NT2/D1 (cell line): Measurements from ENCODE around the gene CEMIP.

ENCODE experiments used
- DNase-seq: peaks from one replicate; pipeline ENCODE4 v3.0.0-alpha.2; 2011; ENCODE audit warnings: low read depth, low spot score
- H3K27me3 ChIP-seq: 2 replicates; pipeline ENCODE4 v1.6.0; 2011; ENCODE audit warnings: mild to moderate bottlenecking; ENCODE audit not compliant: insufficient read length, insufficient read depth
- H3K36me3 ChIP-seq: 2 replicates; pipeline ENCODE4 v1.6.1; 2011; ENCODE audit warnings: mild to moderate bottlenecking, low read length, mixed read lengths; ENCODE audit not compliant: insufficient read depth, insufficient read length
- H3K4me1 ChIP-seq: 2 replicates; pipeline ENCODE4 v1.5.1; 2011; ENCODE audit not compliant: insufficient read depth, insufficient read length
- H3K4me3 ChIP-seq: 2 replicates; pipeline ENCODE4 v1.5.1; 2011; ENCODE audit warnings: low read depth; ENCODE audit not compliant: insufficient read length
- H3K9ac ChIP-seq: 2 replicates; pipeline ENCODE4 v1.6.0; 2011; ENCODE audit warnings: low read depth; ENCODE audit not compliant: insufficient read length
- H3K9me3 ChIP-seq: 2 replicates; pipeline ENCODE4 v1.5.1; 2011; ENCODE audit warnings: mild to moderate bottlenecking, low read length; ENCODE audit not compliant: insufficient read depth
- SUZ12 ChIP-seq: IDR thresholded peaks from 2 replicates; pipeline ENCODE4 v1.6.1; 2011; ENCODE audit not compliant: insufficient read length, insufficient read depth; ENCODE audit errors: extremely low read depth
- YY1 ChIP-seq: IDR thresholded peaks from 2 replicates; pipeline ENCODE4 v1.6.1; 2011; ENCODE audit not compliant: insufficient read length, insufficient read depth
- ZNF274 ChIP-seq: IDR thresholded peaks from 2 replicates; pipeline ENCODE4 v1.6.1; 2011; ENCODE audit warnings: mild to moderate bottlenecking, low read depth, low read length

The CEMIP gene

DNA sequence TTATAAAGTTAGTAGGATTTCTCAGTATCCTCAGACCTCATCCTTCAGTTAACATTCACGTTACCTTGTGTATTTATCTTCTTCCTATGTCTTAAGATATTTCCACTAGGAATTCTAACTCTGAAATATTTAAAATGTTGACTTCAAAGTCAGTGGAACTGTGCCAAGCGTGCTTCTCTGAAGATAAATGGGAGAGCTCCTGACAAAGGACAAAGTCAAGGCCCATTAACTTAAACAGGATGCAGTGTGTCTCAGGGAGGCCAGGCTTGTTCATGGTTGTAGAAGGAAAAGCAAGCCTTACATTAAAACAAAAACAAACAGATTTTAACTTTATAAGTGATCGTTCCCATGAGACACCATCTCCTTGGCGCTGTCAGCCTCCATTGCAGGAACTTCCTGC, 42.6 kb upstream of the CEMIP start:
- no peaks in the 10 kb centered on the region for H3K9me3 ChIP-seq
- no peaks in the 10 kb centered on the region for H3K27me3 ChIP-seq
- H3K9ac ChIP-seq, result no peak overlapping the region
- H3K4me3 ChIP-seq, result no peak overlapping the region
- DNase-seq, result no peak
- TF ChIP-seq ZNF274 (no peak), SUZ12 (no peak), YY1 (no peak)
- H3K4me1 ChIP-seq, result peaks cover 5% of the 10 kb centered on the region
- no peaks in the 10 kb centered on the region for H3K36me3 ChIP-seq

DNA sequence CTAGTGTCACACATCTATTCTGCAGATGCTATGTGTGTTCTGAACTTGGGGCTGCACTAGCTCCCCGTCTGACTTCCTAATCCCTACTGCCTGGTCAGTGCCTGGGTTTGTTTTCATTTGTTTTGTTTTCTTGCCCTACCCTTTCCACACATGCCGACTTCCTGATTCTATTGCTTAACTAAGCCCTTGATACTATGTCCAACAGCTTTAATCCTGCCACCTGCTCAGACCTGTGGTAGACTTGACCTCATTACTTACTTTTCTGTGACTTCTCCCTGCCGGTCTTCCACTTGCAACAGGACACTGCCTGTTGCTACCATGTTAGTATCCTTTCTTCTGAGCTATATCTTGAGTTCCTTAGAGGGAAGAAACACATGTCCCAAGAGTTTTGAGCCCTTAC, 39.3 kb upstream of the CEMIP start:
- Histone ChIP-seq H3K4me1 (no peaks in the 10 kb centered on the region), H3K27me3 (no peaks in the 10 kb centered on the region), H3K9me3 (no peaks in the 10 kb centered on the region), H3K9ac (no peak overlapping the region), H3K36me3 (no peaks in the 10 kb centered on the region), H3K4me3 (no peak overlapping the region)
- no peak for DNase-seq
- TF ChIP-seq ZNF274 (no peak), SUZ12 (no peak), YY1 (no peak)

DNA sequence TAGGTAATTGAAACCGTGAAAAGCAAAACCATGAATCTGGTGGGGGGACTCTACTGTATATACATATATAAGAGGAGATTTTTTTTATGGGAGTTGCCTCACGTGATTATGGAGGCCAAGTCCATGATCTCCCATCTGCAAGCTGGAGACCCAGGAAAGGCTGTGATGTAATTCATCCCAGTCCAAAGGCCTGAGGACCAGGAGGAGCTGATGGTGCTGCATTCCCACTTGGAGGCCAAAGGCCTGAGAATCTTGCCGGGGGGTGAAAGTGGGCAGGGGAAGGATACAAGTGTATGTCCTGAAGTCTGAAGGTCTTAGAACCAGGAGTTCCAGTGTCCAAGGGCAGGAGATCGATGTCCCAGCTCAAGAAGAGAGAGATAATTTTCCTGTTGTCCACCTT, 37.1 kb upstream of the CEMIP start:
- no peaks in the 10 kb centered on the region for H3K27me3 ChIP-seq
- no peak overlapping the region for H3K4me3 ChIP-seq
- TF ChIP-seq ZNF274 (no peak), YY1 (no peak), SUZ12 (no peak)
- DNase-seq, result no peak
- H3K36me3 ChIP-seq, result no peaks in the 10 kb centered on the region
- H3K9me3 ChIP-seq, result no peaks in the 10 kb centered on the region
- H3K4me1 ChIP-seq, result no peaks in the 10 kb centered on the region
- no peak overlapping the region for H3K9ac ChIP-seq

DNA sequence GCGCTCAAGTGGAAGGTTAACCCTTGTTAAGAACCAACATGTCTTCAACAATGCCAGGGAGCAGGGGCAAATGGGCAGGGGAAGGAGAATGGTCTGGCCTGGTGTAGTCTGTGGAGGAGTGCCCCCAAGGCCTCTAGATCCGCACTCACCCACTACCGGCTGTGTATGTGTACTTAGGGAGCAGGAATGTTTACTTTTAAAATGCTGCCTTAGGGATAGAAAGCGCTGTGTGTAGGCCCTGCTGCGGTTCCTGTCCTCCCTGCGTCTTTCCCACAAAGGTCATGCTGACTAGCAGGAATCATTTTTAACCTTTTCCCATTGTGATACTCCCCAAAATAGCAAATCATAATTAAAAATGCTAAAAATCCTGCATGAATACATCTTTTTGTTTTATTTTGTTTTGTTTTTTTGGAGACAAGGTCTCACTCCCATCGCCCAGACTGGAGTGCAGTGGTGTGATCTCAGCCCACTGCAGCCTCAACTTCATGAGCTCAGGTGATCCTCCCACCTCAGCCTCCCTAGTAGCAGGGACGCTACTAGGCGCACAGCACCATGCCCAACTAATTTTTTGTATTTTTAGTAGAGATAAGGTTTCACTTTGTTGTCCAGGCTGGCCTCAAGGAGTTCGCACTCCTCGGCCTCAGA, 35.9 kb upstream of the CEMIP start:
- H3K4me1 ChIP-seq, result no peaks in the 10 kb centered on the region
- TF ChIP-seq YY1 (no peak), ZNF274 (no peak), SUZ12 (no peak)

DNA sequence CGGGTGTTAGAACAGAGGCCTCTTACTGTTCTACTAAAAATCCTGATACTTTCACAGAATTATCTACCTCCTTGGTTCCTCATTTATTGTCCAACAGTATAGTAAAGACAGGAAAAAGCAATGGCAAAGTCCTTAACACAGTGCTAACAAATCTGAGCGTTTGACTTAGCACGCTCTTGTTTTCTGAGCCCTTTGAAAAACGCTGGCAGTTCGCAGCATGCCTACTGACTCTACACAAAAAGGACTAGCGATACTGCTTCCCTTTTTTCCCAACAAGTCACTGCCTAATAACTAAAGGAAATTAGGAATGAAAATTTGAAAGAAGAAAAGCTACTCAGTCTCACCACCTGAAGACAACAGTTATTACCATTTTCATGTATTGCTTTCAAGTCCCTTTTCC, 34.8 kb upstream of the CEMIP start:
- TF ChIP-seq ZNF274 (no peak), SUZ12 (no peak), YY1 (no peak)
- Histone ChIP-seq H3K36me3 (no peaks in the 10 kb centered on the region), H3K9ac (no peak overlapping the region), H3K4me1 (no peaks in the 10 kb centered on the region), H3K4me3 (no peak overlapping the region), H3K9me3 (no peaks in the 10 kb centered on the region), H3K27me3 (no peaks in the 10 kb centered on the region)
- DNase-seq, result no peak

More for the DNA sequence above, 35.9 kb upstream of the CEMIP start:
- no peak overlapping the region for H3K4me3 ChIP-seq
- no peaks in the 10 kb centered on the region for H3K27me3 ChIP-seq
- DNase-seq, result no peak
- no peaks in the 10 kb centered on the region for H3K36me3 ChIP-seq
- no peaks in the 10 kb centered on the region for H3K9me3 ChIP-seq
- no peak overlapping the region for H3K9ac ChIP-seq

DNA sequence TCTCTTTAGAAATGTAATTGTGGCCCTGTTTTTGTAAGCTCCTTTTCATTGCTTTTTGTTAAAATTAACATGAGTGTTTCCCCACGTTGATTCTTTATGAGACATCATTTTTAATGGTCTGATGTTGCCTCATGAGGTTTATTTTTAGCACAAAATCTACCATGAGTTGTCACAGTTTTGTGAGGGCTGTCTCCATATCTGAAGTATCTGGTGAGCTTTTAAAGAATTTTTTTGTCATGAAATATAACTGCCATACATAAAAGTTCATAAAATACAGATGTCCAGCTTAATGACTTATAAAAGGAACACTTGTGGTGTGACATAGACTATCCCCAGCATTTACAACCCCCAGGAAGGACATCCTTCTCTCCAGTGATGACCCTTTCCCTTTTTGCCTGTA, 34.3 kb upstream of the CEMIP start:
- H3K4me1 ChIP-seq, result no peaks in the 10 kb centered on the region
- DNase-seq, result no peak
- no peak overlapping the region for H3K4me3 ChIP-seq
- H3K9ac ChIP-seq, result no peak overlapping the region
- TF ChIP-seq YY1, result no peak
- TF ChIP-seq SUZ12, result no peak
- no peak for TF ChIP-seq ZNF274
- H3K27me3 ChIP-seq, result no peaks in the 10 kb centered on the region
- no peaks in the 10 kb centered on the region for H3K9me3 ChIP-seq
- no peaks in the 10 kb centered on the region for H3K36me3 ChIP-seq

DNA sequence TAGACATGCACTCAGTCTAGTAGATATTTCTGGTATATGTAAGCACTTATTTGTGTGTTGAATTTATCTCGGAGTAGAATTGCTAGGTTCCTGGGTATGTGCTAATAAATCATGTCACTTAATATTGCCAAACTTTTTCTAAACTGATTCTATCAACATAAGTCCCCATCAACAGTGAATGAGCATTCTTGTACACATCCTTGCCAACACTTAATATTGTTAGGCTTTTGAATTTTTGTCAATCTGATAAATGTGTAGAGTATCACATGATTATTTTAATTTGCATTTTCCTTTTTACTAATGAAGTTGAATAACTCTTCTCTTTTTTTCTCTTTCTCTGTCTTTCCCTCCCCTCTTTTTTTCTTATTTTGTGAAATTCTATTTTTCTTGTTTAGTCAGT, 33.3 kb upstream of the CEMIP start:
- Histone ChIP-seq H3K4me1 (no peaks in the 10 kb centered on the region), H3K36me3 (no peaks in the 10 kb centered on the region), H3K9ac (no peak overlapping the region), H3K4me3 (no peak overlapping the region), H3K9me3 (no peaks in the 10 kb centered on the region), H3K27me3 (no peaks in the 10 kb centered on the region)
- DNase-seq, result no peak
- no peak for TF ChIP-seq SUZ12
- no peak for TF ChIP-seq ZNF274
- no peak for TF ChIP-seq YY1
